GM18526 (cell line): ENCODE measurements around the gene AXIN1.

ENCODE experiments used
- POLR2A ChIP-seq: IDR thresholded peaks from 3 replicates; pipeline ENCODE4 v1.6.1; 2011; ENCODE audit not compliant: insufficient read length; ENCODE audit errors: extremely low read depth

AXIN1 gene

GRCh38 chr16:389352-389751, 36.8 kb upstream of the AXIN1 start:
- no peak for TF ChIP-seq POLR2A

- no peak for TF ChIP-seq POLR2A
Measured at GRCh38 chr16:386641-387156, 34.2 kb upstream of the AXIN1 start.

GRCh38 chr16:383326-384051, 31.0 kb upstream of the AXIN1 start:
- peak; percentile 55 for TF ChIP-seq POLR2A

- peak; percentile 64 for TF ChIP-seq POLR2A
Measured at GRCh38 chr16:381789-382717, 29.5 kb upstream of the AXIN1 start, which contains the start of gene PGAP6. PGAP6 (minus strand) TSS chr16:381978; CDS start chr16:381821, 157 bp downstream.

GRCh38 chr16:381012-381788, 28.7 kb upstream of the AXIN1 start:
- TF ChIP-seq POLR2A: no peak

- no peak for TF ChIP-seq POLR2A
Measured at GRCh38 chr16:380762-381011, 28.2 kb upstream of the AXIN1 start.

GRCh38 chr16:379961-380761, 27.6 kb upstream of the AXIN1 start:
- no peak for TF ChIP-seq POLR2A

GRCh38 chr16:379183-379960, 26.8 kb upstream of the AXIN1 start:
- TF ChIP-seq POLR2A: no peak

- no peak for TF ChIP-seq POLR2A
Measured at GRCh38 chr16:378821-379182, 26.3 kb upstream of the AXIN1 start.

- TF ChIP-seq POLR2A: no peak
Measured at GRCh38 chr16:377419-377951, 25.0 kb upstream of the AXIN1 start.

GRCh38 chr16:376817-377418, 24.4 kb upstream of the AXIN1 start:
- TF ChIP-seq POLR2A: no peak

- TF ChIP-seq POLR2A: no peak
Measured at GRCh38 chr16:375927-376816, 23.6 kb upstream of the AXIN1 start.
